A549 (cell line): ENCODE measurements around the gene LBHD1. TPM values are rescaled to one million over a fixed set of nuclear protein-coding genes. Genes with fewer than 3 reads are reported as not detected.
A peak's percentile ranks its signal among the peaks of the same experiment; 100 is the strongest.

ENCODE experiments used
- ATAC-seq, 2 experiments: fragments of 200-7000 bp in 1 of 2; fragments of >200 bp in 1 of 2; cut with Nextera tagmentation in 1 of 2; cut with Tn5 transposase in 1 of 2; 3 replicates each; pipeline versions ENCODE4 v1.8.0 to v1.9.1; 2018 to 2020; ENCODE audit warnings: mild to moderate bottlenecking in 1 of 2, moderate library complexity in 1 of 2
- CTCF ChIA-PET: fragments of 300-600 bp; sonication (Branson Sonifier 250); formaldehyde crosslinking; extraction: SDS; loops from one replicate; lab custom pipeline; 2021; ENCODE audit warnings: antibody characterized with exemption, inconsistent platforms; lab: Yijun Ruan, JAX
- POLR2A ChIA-PET: fragments of 350-600 bp; formaldehyde crosslinking; extraction: SDS; loops from one replicate; lab custom pipeline; 2021; ENCODE audit warnings: antibody characterized with exemption, inconsistent platforms; lab: Yijun Ruan, JAX
- DNase-seq, 2 experiments: peaks; one replicate each; pipeline versions ENCODE4 v3.0.0 to v3.0.0-alpha.2; 2011 to 2016; ENCODE audit warnings: low read depth in 1 of 2, low spot score in 1 of 2
- FAIRE-seq: peaks from 2 replicates; lab custom pipeline; 2011; peaks lifted over from hg19 to GRCh38; lab: Jason Lieb, UNC
- H3K27ac ChIP-seq, 2 experiments: fragments of >200 bp; sonication (Bioruptor Twin); formaldehyde crosslinking; 3 replicates each; pipeline ENCODE4 v1.5.1; 2016 to 2017
- H3K4me1 ChIP-seq: fragments of >200 bp; sonication (Bioruptor Twin); formaldehyde crosslinking; 3 replicates; pipeline ENCODE4 v1.6.1; 2016
- H3K4me2 ChIP-seq: fragments of >200 bp; sonication (Bioruptor Twin); formaldehyde crosslinking; 3 replicates; pipeline ENCODE4 v1.6.1; 2016
- H3K4me3 ChIP-seq: fragments of >200 bp; sonication (Bioruptor Twin); formaldehyde crosslinking; 3 replicates; pipeline ENCODE4 v1.5.1; 2016
- H3K9me3 ChIP-seq: fragments of >200 bp; sonication (Bioruptor Twin); formaldehyde crosslinking; 3 replicates; pipeline ENCODE4 v1.6.1; 2016
- CHD2 ChIP-seq: fragments of 150-350 bp; IDR thresholded peaks from 2 replicates; pipeline ENCODE4 v1.6.1; 2014; ENCODE audit warnings: low read length; ENCODE audit not compliant: partially characterized antibody
- ESRRA ChIP-seq: fragments of 150-350 bp; IDR thresholded peaks from 2 replicates; pipeline ENCODE4 v1.6.1; 2014; ENCODE audit warnings: mild to moderate bottlenecking, low read length, borderline replicate concordance
- FOXS1 ChIP-seq: fragments of 250-450 bp; sonication (Bioruptor Pico); IDR thresholded peaks from 2 replicates; pipeline ENCODE4 v1.5.0; 2020; ENCODE audit warnings: mild to moderate bottlenecking, moderate library complexity
- GATA3 ChIP-seq: IDR thresholded peaks from 2 replicates; pipeline ENCODE4 v1.6.1; 2012; ENCODE audit warnings: borderline replicate concordance
- HDAC2 ChIP-seq: fragments of 200-600 bp; sonication (generic); IDR thresholded peaks from 2 replicates; pipeline ENCODE4 v1.6.1; 2016
- HOXA7 ChIP-seq: fragments of 250-450 bp; sonication (Bioruptor Pico); IDR thresholded peaks from 2 replicates; pipeline ENCODE4 v1.5.0; 2020; ENCODE audit warnings: mild to moderate bottlenecking, moderate library complexity
- HOXB5 ChIP-seq: fragments of 250-450 bp; sonication (Bioruptor Pico); IDR thresholded peaks from 2 replicates; pipeline ENCODE4 v1.5.0; 2020; ENCODE audit warnings: mild to moderate bottlenecking, moderate library complexity
- JUN ChIP-seq, 2 experiments: fragments of >200 bp; sonication (Bioruptor Twin); formaldehyde crosslinking; IDR thresholded peaks; 2 replicates in 1 of 2; 3 replicates in 1 of 2; pipeline ENCODE4 v1.6.1; 2016 to 2017
- KDM1A ChIP-seq: fragments of 200-600 bp; sonication (generic); IDR thresholded peaks from 2 replicates; pipeline ENCODE4 v1.6.1; 2016; ENCODE audit warnings: low read depth, mild to moderate bottlenecking
- NPAS2 ChIP-seq: fragments of 250-450 bp; sonication (Bioruptor Pico); IDR thresholded peaks from 2 replicates; pipeline ENCODE4 v1.8.0; 2022; ENCODE audit warnings: mild to moderate bottlenecking, moderate library complexity, borderline replicate concordance
- POLR2AphosphoS2 ChIP-seq: conservative IDR thresholded peaks from 2 replicates; pipeline ENCODE4 v1.6.1; 2012; ENCODE audit warnings: low read length, improper control_type of control experiment, inconsistent platforms
- RCOR1 ChIP-seq: fragments of 150-350 bp; IDR thresholded peaks from 2 replicates; pipeline ENCODE4 v1.6.1; 2014; ENCODE audit warnings: antibody characterized with exemption, low read length, low read depth
- TFCP2L1 ChIP-seq: fragments of 250-450 bp; sonication (Bioruptor Pico); IDR thresholded peaks from 2 replicates; pipeline ENCODE4 v1.5.0; 2021; ENCODE audit warnings: mild to moderate bottlenecking
- TP53 ChIP-seq: fragments of 250-450 bp; sonication (Bioruptor Pico); IDR thresholded peaks from 2 replicates; pipeline ENCODE4 v1.5.0; 2021; ENCODE audit warnings: mild to moderate bottlenecking, moderate library complexity
- ZFP36 ChIP-seq: fragments of 450-650 bp; IDR thresholded peaks from 2 replicates; pipeline ENCODE4 v1.6.1; 2014; ENCODE audit warnings: borderline replicate concordance; ENCODE audit not compliant: partially characterized antibody
- WGBS: methylation state at CpG from one replicate; pipeline ENCODE4 v1.1.6; 2017; ENCODE audit errors: missing lambda C conversion rate; 5-methylcytosine and 5-hydroxymethylcytosine counted together
- polyA plus RNA-seq, 4 experiments: library from polyadenylated mRNA; depleted of rRNA in 3 of 4; stranded (reverse); fragments of >200 nt; fragmentation: RNase III in 1 of 4; extraction: RNeasy Plus Mini Kit Qiagen cat#74134 plus additional on column Dnase treatment in 1 of 4; gene quantifications; 2 replicates in 3 of 4; 3 replicates in 1 of 4; pipeline ENCODE4 v1.2.3, GENCODE V29; 2011 to 2017
- TF ChIP-seq, protein P1 (sequence below): fragments of >200 bp; sonication (Bioruptor Twin); formaldehyde crosslinking; IDR thresholded peaks from 3 replicates; pipeline ENCODE4 v1.5.1; 2016
- TF ChIP-seq, protein P2 (sequence below): IDR thresholded peaks from 2 replicates; pipeline ENCODE4 v1.6.1; 2012; ENCODE audit warnings: low read depth, borderline replicate concordance
- TF ChIP-seq, protein P3 (sequence below): fragments of 450-650 bp; IDR thresholded peaks from 2 replicates; pipeline ENCODE4 v1.6.1; 2014; ENCODE audit warnings: antibody characterized with exemption
- TF ChIP-seq, protein P4 (sequence below): fragments of 150-350 bp; IDR thresholded peaks from 2 replicates; pipeline ENCODE4 v1.6.1; 2014; ENCODE audit warnings: low read depth, mild to moderate bottlenecking, low read length

LBHD1 gene
- polyA plus RNA-seq, 2 of the 4 experiments (the other 2 are of a cell fraction), result 4.1 to 6.8 TPM

DNA sequence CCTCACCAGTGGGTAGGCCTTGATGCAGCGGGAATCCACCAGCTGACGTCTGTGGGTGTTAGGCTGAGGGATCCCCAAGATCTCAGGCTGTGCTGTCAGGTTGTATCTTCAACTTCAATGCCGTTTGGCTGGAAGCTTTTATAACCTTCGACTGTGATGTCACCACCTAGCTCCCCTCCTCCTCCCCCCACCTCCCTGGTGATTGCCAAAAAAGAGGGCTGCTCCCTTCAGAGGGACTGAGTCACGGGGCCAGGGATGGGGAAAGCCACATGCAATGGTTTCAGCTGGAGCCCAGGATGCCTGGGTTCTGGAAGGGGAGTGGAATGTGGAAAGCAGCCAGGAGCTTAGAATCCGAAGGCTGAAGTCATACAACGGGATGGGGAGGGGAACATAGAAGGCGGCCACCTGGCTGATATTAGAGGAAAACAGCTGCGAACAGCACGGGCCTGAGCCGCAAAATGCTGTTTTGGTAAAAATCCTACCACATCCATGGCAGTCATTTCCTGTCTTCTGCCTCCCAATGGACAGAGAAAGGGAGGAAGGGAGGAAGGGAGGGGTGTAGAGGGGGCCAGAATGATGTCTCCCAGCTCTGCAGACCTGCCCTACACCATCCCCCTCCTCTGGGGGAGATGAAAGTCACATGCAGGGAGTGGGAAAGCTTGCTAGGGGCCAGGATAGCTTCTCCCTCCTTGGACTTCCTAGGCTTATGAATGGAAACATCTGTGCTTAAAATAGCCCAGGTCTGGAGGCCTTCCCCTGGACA, 17.5 kb upstream of the LBHD1 start, which contains the start of gene LRRN4CL:
LRRN4CL (minus strand) TSS at position 110 of the 763 bp plus-strand sequence. CDS start 1,022 bp downstream, outside the sequence.
- Histone ChIP-seq H3K4me1 (peaks cover 4% of the 10 kb centered on the region; the same call in 1 of the 3 replicates), H3K27ac (no peak within 1 kb of the TSS), H3K4me3 (no peak within 1 kb of the TSS), H3K4me2 (no peak within 1 kb of the TSS), H3K9me3 (no peaks in the 10 kb centered on the region)
- peak; percentile 11 to 45; a peak in 5 of 6 replicates for ATAC-seq
- TF ChIP-seq GATA3 (no peak), JUN (IDR thresholded peaks at IDR 0.05) (0 out of 5 replicates have a peak, but pooled peaks of 1 of the 2 experiments have one; percentile 20)
- CTCF ChIA-PET, result interaction anchor here (0.9 to 9.8 kb wide), 10 partner anchors 8 to 297 kb away, joined by 3 to 126 read pairs (median 5); partner anchors contain the start of genes LBHD1, UBXN1 and UQCC3
- no peak for DNase-seq
- no peak for FAIRE-seq
- POLR2A ChIA-PET, result interaction anchor here (0.6 to 1.9 kb wide), 6 partner anchors 16 to 151 kb away, joined by 3 to 6 read pairs (median 3); partner anchors contain the start of genes C11orf98, CSKMT, HNRNPUL2 and TTC9C
- 75% methylated on average over 11 of the region's 11 CpGs for WGBS

DNA sequence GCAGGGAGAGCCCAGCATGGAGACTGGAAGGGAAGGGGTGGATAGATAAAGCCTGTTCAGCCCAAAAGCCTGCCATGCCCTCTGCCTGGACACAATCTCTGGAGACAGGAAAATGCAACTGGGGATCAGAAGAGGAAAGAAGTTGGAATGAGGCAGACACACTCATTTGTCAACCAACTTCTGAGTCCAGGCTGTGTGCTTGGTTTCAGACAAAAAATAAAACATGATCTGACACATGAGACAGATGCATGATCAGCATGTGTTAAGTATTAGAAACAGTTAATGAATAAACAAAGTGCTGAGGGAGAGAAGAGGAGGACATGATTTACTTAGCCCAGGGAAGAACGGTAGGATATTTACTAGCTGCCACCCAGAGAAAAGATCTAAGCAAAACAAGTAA, 16.4 kb upstream of the LBHD1 start:
- ATAC-seq (peak in 1 of 2 experiments; percentile 23; a peak in 2 of 6 replicates), DNase-seq (no peak), FAIRE-seq (no peak)
- H3K4me2 ChIP-seq, result no peak overlapping the region
- 40% methylated on average over 1 of the region's 1 CpG for WGBS
- no peak overlapping the region for H3K4me3 ChIP-seq
- H3K9me3 ChIP-seq, result no peaks in the 10 kb centered on the region
- ChIA-PET CTCF (interaction anchor here (1.7 to 9.8 kb wide), 5 partner anchors 7 to 294 kb away, joined by 4 to 126 read pairs (median 5); partner anchors contain the start of genes LBHD1, UBXN1 and UQCC3), POLR2A (interaction anchor here (1.3 to 1.9 kb wide), 2 partner anchors 24 to 65 kb away, joined by 5 to 6 read pairs; partner anchors contain the start of genes C11orf98, CSKMT and ZBTB3)
- H3K4me1 ChIP-seq, result peaks cover 4% of the 10 kb centered on the region; the same call in 1 of the 3 replicates
- H3K27ac ChIP-seq, result no peak overlapping the region
- TF ChIP-seq TFCP2L1, result no peak
- TF ChIP-seq, protein P1, sequence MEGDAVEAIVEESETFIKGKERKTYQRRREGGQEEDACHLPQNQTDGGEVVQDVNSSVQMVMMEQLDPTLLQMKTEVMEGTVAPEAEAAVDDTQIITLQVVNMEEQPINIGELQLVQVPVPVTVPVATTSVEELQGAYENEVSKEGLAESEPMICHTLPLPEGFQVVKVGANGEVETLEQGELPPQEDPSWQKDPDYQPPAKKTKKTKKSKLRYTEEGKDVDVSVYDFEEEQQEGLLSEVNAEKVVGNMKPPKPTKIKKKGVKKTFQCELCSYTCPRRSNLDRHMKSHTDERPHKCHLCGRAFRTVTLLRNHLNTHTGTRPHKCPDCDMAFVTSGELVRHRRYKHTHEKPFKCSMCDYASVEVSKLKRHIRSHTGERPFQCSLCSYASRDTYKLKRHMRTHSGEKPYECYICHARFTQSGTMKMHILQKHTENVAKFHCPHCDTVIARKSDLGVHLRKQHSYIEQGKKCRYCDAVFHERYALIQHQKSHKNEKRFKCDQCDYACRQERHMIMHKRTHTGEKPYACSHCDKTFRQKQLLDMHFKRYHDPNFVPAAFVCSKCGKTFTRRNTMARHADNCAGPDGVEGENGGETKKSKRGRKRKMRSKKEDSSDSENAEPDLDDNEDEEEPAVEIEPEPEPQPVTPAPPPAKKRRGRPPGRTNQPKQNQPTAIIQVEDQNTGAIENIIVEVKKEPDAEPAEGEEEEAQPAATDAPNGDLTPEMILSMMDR, result no peak
- TF ChIP-seq CHD2, result no peak
- TF ChIP-seq, protein P2, sequence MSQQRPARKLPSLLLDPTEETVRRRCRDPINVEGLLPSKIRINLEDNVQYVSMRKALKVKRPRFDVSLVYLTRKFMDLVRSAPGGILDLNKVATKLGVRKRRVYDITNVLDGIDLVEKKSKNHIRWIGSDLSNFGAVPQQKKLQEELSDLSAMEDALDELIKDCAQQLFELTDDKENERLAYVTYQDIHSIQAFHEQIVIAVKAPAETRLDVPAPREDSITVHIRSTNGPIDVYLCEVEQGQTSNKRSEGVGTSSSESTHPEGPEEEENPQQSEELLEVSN, result no peak
- TF ChIP-seq POLR2AphosphoS2, result no peak
- no peak for TF ChIP-seq KDM1A
- TF ChIP-seq RCOR1, result no peak
- no peak for TF ChIP-seq HDAC2
- no peak for TF ChIP-seq ESRRA
- TF ChIP-seq, protein P3, sequence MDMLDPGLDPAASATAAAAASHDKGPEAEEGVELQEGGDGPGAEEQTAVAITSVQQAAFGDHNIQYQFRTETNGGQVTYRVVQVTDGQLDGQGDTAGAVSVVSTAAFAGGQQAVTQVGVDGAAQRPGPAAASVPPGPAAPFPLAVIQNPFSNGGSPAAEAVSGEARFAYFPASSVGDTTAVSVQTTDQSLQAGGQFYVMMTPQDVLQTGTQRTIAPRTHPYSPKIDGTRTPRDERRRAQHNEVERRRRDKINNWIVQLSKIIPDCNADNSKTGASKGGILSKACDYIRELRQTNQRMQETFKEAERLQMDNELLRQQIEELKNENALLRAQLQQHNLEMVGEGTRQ, result no peak
- TF ChIP-seq ZFP36, result no peak
- no peak for TF ChIP-seq HOXB5 (CRISPR knock-in tag)
- TF ChIP-seq NPAS2 (CRISPR knock-in tag), result no peak
- TF ChIP-seq TP53 (CRISPR knock-in tag), result no peak
- TF ChIP-seq, protein P4, sequence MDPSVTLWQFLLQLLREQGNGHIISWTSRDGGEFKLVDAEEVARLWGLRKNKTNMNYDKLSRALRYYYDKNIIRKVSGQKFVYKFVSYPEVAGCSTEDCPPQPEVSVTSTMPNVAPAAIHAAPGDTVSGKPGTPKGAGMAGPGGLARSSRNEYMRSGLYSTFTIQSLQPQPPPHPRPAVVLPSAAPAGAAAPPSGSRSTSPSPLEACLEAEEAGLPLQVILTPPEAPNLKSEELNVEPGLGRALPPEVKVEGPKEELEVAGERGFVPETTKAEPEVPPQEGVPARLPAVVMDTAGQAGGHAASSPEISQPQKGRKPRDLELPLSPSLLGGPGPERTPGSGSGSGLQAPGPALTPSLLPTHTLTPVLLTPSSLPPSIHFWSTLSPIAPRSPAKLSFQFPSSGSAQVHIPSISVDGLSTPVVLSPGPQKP, result no peak
- TF ChIP-seq JUN (IDR thresholded peaks at IDR 0.05), result no peak
- TF ChIP-seq FOXS1, result no peak
- TF ChIP-seq HOXA7, result no peak
